ENCODE measurements around the gene TAL2.

DNA sequence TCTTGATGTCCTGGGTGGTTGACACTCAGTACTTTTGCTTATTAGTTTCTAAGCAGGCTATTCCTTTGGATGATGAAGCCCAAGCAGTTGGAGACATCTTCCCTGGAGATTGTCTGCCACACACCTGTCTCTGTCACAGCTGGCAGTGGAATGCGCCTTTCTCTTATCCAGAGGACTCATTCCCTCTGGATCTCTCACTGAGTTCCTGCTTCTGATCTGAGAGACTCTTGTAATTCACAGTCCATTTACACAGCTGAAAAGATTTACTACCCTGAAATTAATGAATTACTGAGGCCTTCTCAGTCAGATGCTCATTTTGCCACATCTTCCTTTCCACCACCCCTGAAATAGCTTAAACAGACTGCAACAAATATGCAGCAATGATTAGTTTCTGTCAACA lies 15.9 kb downstream of the TAL2 start:
- TF ChIP-seq, protein P1, sequence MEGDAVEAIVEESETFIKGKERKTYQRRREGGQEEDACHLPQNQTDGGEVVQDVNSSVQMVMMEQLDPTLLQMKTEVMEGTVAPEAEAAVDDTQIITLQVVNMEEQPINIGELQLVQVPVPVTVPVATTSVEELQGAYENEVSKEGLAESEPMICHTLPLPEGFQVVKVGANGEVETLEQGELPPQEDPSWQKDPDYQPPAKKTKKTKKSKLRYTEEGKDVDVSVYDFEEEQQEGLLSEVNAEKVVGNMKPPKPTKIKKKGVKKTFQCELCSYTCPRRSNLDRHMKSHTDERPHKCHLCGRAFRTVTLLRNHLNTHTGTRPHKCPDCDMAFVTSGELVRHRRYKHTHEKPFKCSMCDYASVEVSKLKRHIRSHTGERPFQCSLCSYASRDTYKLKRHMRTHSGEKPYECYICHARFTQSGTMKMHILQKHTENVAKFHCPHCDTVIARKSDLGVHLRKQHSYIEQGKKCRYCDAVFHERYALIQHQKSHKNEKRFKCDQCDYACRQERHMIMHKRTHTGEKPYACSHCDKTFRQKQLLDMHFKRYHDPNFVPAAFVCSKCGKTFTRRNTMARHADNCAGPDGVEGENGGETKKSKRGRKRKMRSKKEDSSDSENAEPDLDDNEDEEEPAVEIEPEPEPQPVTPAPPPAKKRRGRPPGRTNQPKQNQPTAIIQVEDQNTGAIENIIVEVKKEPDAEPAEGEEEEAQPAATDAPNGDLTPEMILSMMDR (IDR thresholded peaks at IDR 0.05) = no peak
- no peak for TF ChIP-seq POLR2A (IDR thresholded peaks at IDR 0.05)
